Trophoblast cell (in vitro differentiated cells and primary cell): Measurements from ENCODE around the gene MAP7D2.

Source experiments
- DNase-seq, 2 donors: peaks; one replicate each; pipeline ENCODE4 v3.0.0-alpha.2; 2016
- H2AFZ ChIP-seq: 2 replicates; pipeline ENCODE4 v1.6.1; 2013; ENCODE audit warnings: low read length, moderate library complexity, mild to moderate bottlenecking; ENCODE audit not compliant: insufficient read depth, poor library complexity
- H2AK5ac ChIP-seq: 2 replicates; pipeline ENCODE4 v1.6.1; 2013; ENCODE audit warnings: mild to moderate bottlenecking, low read length
- H2BK120ac ChIP-seq: 2 replicates; pipeline ENCODE4 v1.6.1; 2013; ENCODE audit warnings: low read length, mild to moderate bottlenecking, moderate library complexity; ENCODE audit not compliant: insufficient read depth, poor library complexity
- H2BK12ac ChIP-seq: 2 replicates; pipeline ENCODE4 v1.6.1; 2013; ENCODE audit warnings: mild to moderate bottlenecking, low read length, moderate library complexity
- H2BK5ac ChIP-seq: 2 replicates; pipeline ENCODE4 v1.6.1; 2013; ENCODE audit warnings: low read length, low read depth, moderate library complexity, mild to moderate bottlenecking; ENCODE audit not compliant: poor library complexity
- H3K14ac ChIP-seq: 2 replicates; pipeline ENCODE4 v1.6.1; 2013; ENCODE audit warnings: mild to moderate bottlenecking, low read length
- H3K18ac ChIP-seq: 2 replicates; pipeline ENCODE4 v1.6.1; 2013; ENCODE audit warnings: mild to moderate bottlenecking, low read length
- H3K23ac ChIP-seq: 2 replicates; pipeline ENCODE4 v1.6.1; 2013; ENCODE audit warnings: low read length
- H3K27ac ChIP-seq: 2 replicates; pipeline ENCODE4 v1.5.1; 2013; ENCODE audit warnings: low read depth, mild to moderate bottlenecking, inconsistent platforms, low read length, moderate library complexity
- H3K27me3 ChIP-seq: 2 replicates; pipeline ENCODE4 v1.6.1; 2013; ENCODE audit warnings: inconsistent platforms, mild to moderate bottlenecking, low read length, moderate library complexity; ENCODE audit not compliant: insufficient read depth
- H3K36me3 ChIP-seq, 2 experiments: 1 replicate in 1 of 2; 2 replicates in 1 of 2; pipeline ENCODE4 v1.6.1; 2013; ENCODE audit warnings: low read length in 2 of 2, mild to moderate bottlenecking in 2 of 2, moderate library complexity in 1 of 2; ENCODE audit not compliant: insufficient read depth in 2 of 2, control insufficient read depth in 1 of 2
- H3K4ac ChIP-seq: 2 replicates; pipeline ENCODE4 v1.6.1; 2013; ENCODE audit warnings: low read depth, mild to moderate bottlenecking, low read length, moderate library complexity
- H3K4me1 ChIP-seq, 2 experiments: 1 replicate in 1 of 2; 2 replicates in 1 of 2; pipeline ENCODE4 v1.6.1; 2013; ENCODE audit warnings: low read length in 2 of 2, mild to moderate bottlenecking in 2 of 2, moderate library complexity in 1 of 2; ENCODE audit not compliant: insufficient read depth in 2 of 2, control insufficient read depth in 1 of 2
- H3K4me2 ChIP-seq: 2 replicates; pipeline ENCODE4 v1.6.1; 2013; ENCODE audit warnings: inconsistent platforms, mild to moderate bottlenecking, low read length, moderate library complexity
- H3K4me3 ChIP-seq: 2 replicates; pipeline ENCODE4 v1.5.1; 2013; ENCODE audit warnings: mild to moderate bottlenecking, low read depth, low read length, inconsistent platforms
- H3K79me1 ChIP-seq: one replicate; pipeline ENCODE4 v1.6.1; 2013; ENCODE audit warnings: low read length
- H3K79me2 ChIP-seq: 2 replicates; pipeline ENCODE4 v1.6.1; 2013; ENCODE audit warnings: low read length, mild to moderate bottlenecking; ENCODE audit not compliant: control insufficient read depth, insufficient read depth, poor library complexity
- H3K9ac ChIP-seq: 2 replicates; pipeline ENCODE4 v1.6.1; 2013; ENCODE audit warnings: mild to moderate bottlenecking, low read length
- H3K9me3 ChIP-seq: 2 replicates; pipeline ENCODE4 v1.6.1; 2013; ENCODE audit warnings: low read depth, mild to moderate bottlenecking, control low read depth, inconsistent platforms, low read length; ENCODE audit not compliant: insufficient read depth
- H4K12ac ChIP-seq: 2 replicates; pipeline ENCODE4 v1.6.1; 2013; ENCODE audit warnings: low read depth, mild to moderate bottlenecking, low read length, moderate library complexity
- H4K8ac ChIP-seq: 2 replicates; pipeline ENCODE4 v1.6.1; 2013; ENCODE audit warnings: low read depth, mild to moderate bottlenecking, low read length, moderate library complexity
- H4K91ac ChIP-seq: one replicate; pipeline ENCODE4 v1.6.1; 2013; ENCODE audit warnings: low read depth, mild to moderate bottlenecking, low read length, moderate library complexity
- WGBS: extraction: QIAGEN DNeasy Blood & Tissue Kit; methylation state at CpG from one replicate; pipeline ENCODE4 v1.1.7; 2013; ENCODE audit warnings: missing lambda C conversion rate; ENCODE audit not compliant: insufficient read length, insufficient coverage; ENCODE audit errors: extremely low coverage; 5-methylcytosine and 5-hydroxymethylcytosine counted together

MAP7D2 gene

GRCh38 chrX:20143111-20143510 is 26.4 kb upstream of the MAP7D2 start:
- Histone ChIP-seq H3K18ac (no peak overlapping the region), H4K8ac (no peak overlapping the region), H3K9me3 (no peaks in the 10 kb centered on the region), H3K23ac (no peak overlapping the region), H3K4me1 (no peaks in the 10 kb centered on the region), H3K4ac (no peak overlapping the region), H2BK5ac (no peak overlapping the region), H3K4me2 (no peak overlapping the region), H3K79me2 (peaks cover 5% of the 10 kb centered on the region), H3K27ac (no peak overlapping the region), H3K36me3 (peaks cover 2 to 4% of the 10 kb centered on the region in 2 experiments), H2AFZ (no peak overlapping the region), H2BK12ac (no peak overlapping the region), H3K9ac (no peak overlapping the region), H3K14ac (no peak overlapping the region), H2AK5ac (no peak overlapping the region), H4K12ac (no peak overlapping the region), H3K4me3 (no peak overlapping the region), H3K79me1 (peaks cover 4% of the 10 kb centered on the region), H3K27me3 (no peaks in the 10 kb centered on the region), H2BK120ac (no peak overlapping the region), H4K91ac (no peak overlapping the region)
- DNase-seq: no peak
- no CpG with 5 or more reads among the region's 6 CpGs for WGBS

- Histone ChIP-seq H3K79me2 (peaks cover 5% of the 10 kb centered on the region), H3K4ac (peak within 1 kb of the TSS; percentile 81), H2AFZ (peak within 1 kb of the TSS; percentile 33), H3K18ac (peak within 1 kb of the TSS; percentile 78), H2BK5ac (peak within 1 kb of the TSS; percentile 64), H3K9me3 (no peaks in the 10 kb centered on the region), H2BK120ac (no peak within 1 kb of the TSS), H3K4me3 (peak within 1 kb of the TSS; percentile 98), H3K9ac (peak within 1 kb of the TSS; percentile 95), H4K91ac (peak within 1 kb of the TSS; percentile 80), H2AK5ac (no peak within 1 kb of the TSS), H3K27ac (peak within 1 kb of the TSS; percentile 47), H3K27me3 (no peaks in the 10 kb centered on the region), H4K8ac (peak within 1 kb of the TSS; percentile 85), H3K4me2 (peak within 1 kb of the TSS; percentile 69), H4K12ac (no peak within 1 kb of the TSS), H3K4me1 (no peaks in the 10 kb centered on the region), H3K14ac (peak within 1 kb of the TSS; percentile 75), H3K23ac (no peak within 1 kb of the TSS), H3K79me1 (peaks cover 4% of the 10 kb centered on the region), H3K36me3 (peaks cover 4 to 7% of the 10 kb centered on the region in 2 experiments), H2BK12ac (no peak within 1 kb of the TSS)
- peak; percentile 96 to 100 for DNase-seq
- no CpG with 5 or more reads among the region's 82 CpGs for WGBS
Observed at GRCh38 chrX:20141281-20142220, 24.8 kb upstream of the MAP7D2 start, which contains the start of gene EIF1AX. EIF1AX (minus strand) TSS chrX:20141838; CDS start chrX:20141640, 198 bp downstream.

- no peak overlapping the region for H2AFZ ChIP-seq
- no CpG with 5 or more reads among the region's 3 CpGs for WGBS
- H3K4me2 ChIP-seq: peak overlapping the region; percentile 63
- H3K4me3 ChIP-seq: no peak overlapping the region
- H3K18ac ChIP-seq: no peak overlapping the region
- H3K9me3 ChIP-seq: no peaks in the 10 kb centered on the region
- no peaks in the 10 kb centered on the region for H3K27me3 ChIP-seq
- H3K79me2 ChIP-seq: peaks cover 5% of the 10 kb centered on the region
- H2AK5ac ChIP-seq: no peak overlapping the region
- H3K4me1 ChIP-seq: no peaks in the 10 kb centered on the region
- peaks cover 6 to 9% of the 10 kb centered on the region in 2 experiments for H3K36me3 ChIP-seq
- H4K12ac ChIP-seq: no peak overlapping the region
- H3K23ac ChIP-seq: no peak overlapping the region
- no peak overlapping the region for H3K9ac ChIP-seq
- H3K27ac ChIP-seq: no peak overlapping the region
- H2BK12ac ChIP-seq: no peak overlapping the region
- H3K79me1 ChIP-seq: peaks cover 4% of the 10 kb centered on the region
- H3K14ac ChIP-seq: no peak overlapping the region
- H3K4ac ChIP-seq: no peak overlapping the region
- H2BK5ac ChIP-seq: no peak overlapping the region
- H4K8ac ChIP-seq: no peak overlapping the region
- no peak overlapping the region for H2BK120ac ChIP-seq
- DNase-seq: no peak
- H4K91ac ChIP-seq: no peak overlapping the region
Observed at GRCh38 chrX:20140420-20140819, 23.7 kb upstream of the MAP7D2 start.

- Histone ChIP-seq H3K27me3 (no peaks in the 10 kb centered on the region), H3K9me3 (no peaks in the 10 kb centered on the region), H3K4me1 (no peaks in the 10 kb centered on the region), H2BK120ac (no peak overlapping the region), H3K4ac (no peak overlapping the region), H2BK12ac (no peak overlapping the region), H3K18ac (no peak overlapping the region), H3K79me1 (peaks cover 4% of the 10 kb centered on the region), H3K36me3 (peaks cover 9 to 12% of the 10 kb centered on the region in 2 experiments), H3K9ac (no peak overlapping the region), H2AFZ (no peak overlapping the region), H2AK5ac (no peak overlapping the region), H2BK5ac (no peak overlapping the region), H3K23ac (no peak overlapping the region), H3K4me2 (no peak overlapping the region), H4K8ac (no peak overlapping the region), H3K14ac (no peak overlapping the region), H3K27ac (no peak overlapping the region), H4K91ac (no peak overlapping the region), H3K79me2 (peaks cover 5% of the 10 kb centered on the region), H4K12ac (no peak overlapping the region), H3K4me3 (no peak overlapping the region)
- peak in 1 of 2 donors; percentile 21 for DNase-seq
- WGBS: no CpG with 5 or more reads among the region's 2 CpGs
Observed at GRCh38 chrX:20139966-20140365, 23.3 kb upstream of the MAP7D2 start.
